Ishikawa (cell line): ENCODE results near the gene VAV3.

ENCODE experiments used
- CEBPB ChIP-seq: IDR thresholded peaks from 2 replicates; pipeline ENCODE4 v1.6.1; 2012
- CREB1 ChIP-seq: IDR thresholded peaks from 2 replicates; pipeline ENCODE4 v1.6.1; 2012; ENCODE audit warnings: low read depth
- EGR1 ChIP-seq: IDR thresholded peaks from 2 replicates; pipeline ENCODE4 v1.6.1; 2012
- EP300 ChIP-seq: IDR thresholded peaks from 2 replicates; pipeline ENCODE4 v1.6.1; 2012; ENCODE audit warnings: borderline replicate concordance
- FOXM1 ChIP-seq: IDR thresholded peaks from 2 replicates; pipeline ENCODE4 v1.6.1; 2012; ENCODE audit warnings: low read depth, borderline replicate concordance
- TAF1 ChIP-seq: IDR thresholded peaks from 2 replicates; pipeline ENCODE4 v1.6.1; 2012; ENCODE audit warnings: low read depth, mild to moderate bottlenecking
- YY1 ChIP-seq: IDR thresholded peaks from 2 replicates; pipeline ENCODE4 v1.6.1; 2012; ENCODE audit warnings: low read depth
- TF ChIP-seq, protein P1 (sequence below): IDR thresholded peaks from 2 replicates; pipeline ENCODE4 v1.6.1; 2012; ENCODE audit warnings: low read depth, mild to moderate bottlenecking
- TF ChIP-seq, protein P2 (sequence below): IDR thresholded peaks from 2 replicates; pipeline ENCODE4 v1.6.1; 2012
- TF ChIP-seq, protein P3 (sequence below): IDR thresholded peaks from 2 replicates; pipeline ENCODE4 v1.6.1; 2012

DNA sequence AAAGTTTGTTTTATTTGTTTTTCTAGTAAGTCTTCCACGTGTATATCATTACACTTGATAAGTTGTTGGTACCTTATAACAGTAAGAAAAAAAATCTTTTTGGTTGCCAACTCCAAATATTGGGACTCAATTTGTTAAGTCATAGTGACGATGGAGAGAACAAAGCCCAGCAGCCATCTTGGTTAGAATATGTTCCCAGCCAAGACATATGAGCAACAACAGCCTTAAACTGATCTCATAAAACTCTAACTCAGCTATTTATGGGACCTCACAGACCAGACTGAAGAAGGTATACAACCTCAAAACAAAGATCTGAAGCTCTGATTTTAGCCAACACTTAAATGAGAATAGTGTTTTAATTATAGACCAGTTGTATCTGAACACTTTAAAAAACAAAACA is 281.3 kb downstream of the VAV3 start:
- no peak for TF ChIP-seq YY1
- TF ChIP-seq, protein P1, sequence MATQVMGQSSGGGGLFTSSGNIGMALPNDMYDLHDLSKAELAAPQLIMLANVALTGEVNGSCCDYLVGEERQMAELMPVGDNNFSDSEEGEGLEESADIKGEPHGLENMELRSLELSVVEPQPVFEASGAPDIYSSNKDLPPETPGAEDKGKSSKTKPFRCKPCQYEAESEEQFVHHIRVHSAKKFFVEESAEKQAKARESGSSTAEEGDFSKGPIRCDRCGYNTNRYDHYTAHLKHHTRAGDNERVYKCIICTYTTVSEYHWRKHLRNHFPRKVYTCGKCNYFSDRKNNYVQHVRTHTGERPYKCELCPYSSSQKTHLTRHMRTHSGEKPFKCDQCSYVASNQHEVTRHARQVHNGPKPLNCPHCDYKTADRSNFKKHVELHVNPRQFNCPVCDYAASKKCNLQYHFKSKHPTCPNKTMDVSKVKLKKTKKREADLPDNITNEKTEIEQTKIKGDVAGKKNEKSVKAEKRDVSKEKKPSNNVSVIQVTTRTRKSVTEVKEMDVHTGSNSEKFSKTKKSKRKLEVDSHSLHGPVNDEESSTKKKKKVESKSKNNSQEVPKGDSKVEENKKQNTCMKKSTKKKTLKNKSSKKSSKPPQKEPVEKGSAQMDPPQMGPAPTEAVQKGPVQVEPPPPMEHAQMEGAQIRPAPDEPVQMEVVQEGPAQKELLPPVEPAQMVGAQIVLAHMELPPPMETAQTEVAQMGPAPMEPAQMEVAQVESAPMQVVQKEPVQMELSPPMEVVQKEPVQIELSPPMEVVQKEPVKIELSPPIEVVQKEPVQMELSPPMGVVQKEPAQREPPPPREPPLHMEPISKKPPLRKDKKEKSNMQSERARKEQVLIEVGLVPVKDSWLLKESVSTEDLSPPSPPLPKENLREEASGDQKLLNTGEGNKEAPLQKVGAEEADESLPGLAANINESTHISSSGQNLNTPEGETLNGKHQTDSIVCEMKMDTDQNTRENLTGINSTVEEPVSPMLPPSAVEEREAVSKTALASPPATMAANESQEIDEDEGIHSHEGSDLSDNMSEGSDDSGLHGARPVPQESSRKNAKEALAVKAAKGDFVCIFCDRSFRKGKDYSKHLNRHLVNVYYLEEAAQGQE, result no peak
- TF ChIP-seq, protein P2, sequence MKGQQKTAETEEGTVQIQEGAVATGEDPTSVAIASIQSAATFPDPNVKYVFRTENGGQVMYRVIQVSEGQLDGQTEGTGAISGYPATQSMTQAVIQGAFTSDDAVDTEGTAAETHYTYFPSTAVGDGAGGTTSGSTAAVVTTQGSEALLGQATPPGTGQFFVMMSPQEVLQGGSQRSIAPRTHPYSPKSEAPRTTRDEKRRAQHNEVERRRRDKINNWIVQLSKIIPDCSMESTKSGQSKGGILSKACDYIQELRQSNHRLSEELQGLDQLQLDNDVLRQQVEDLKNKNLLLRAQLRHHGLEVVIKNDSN, result no peak
- TF ChIP-seq EP300, result no peak
- TF ChIP-seq CREB1, result no peak
- TF ChIP-seq, protein P3, sequence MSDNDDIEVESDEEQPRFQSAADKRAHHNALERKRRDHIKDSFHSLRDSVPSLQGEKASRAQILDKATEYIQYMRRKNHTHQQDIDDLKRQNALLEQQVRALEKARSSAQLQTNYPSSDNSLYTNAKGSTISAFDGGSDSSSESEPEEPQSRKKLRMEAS, result no peak
- no peak for TF ChIP-seq CEBPB
- TF ChIP-seq TAF1, result no peak
- TF ChIP-seq FOXM1, result no peak
- TF ChIP-seq EGR1, result no peak
